Fibroblast of lung (primary cell): Measurements from ENCODE around the gene GAB1. TPM values are rescaled to one million over a fixed set of nuclear protein-coding genes. Genes with fewer than 3 reads are reported as not detected.

ENCODE experiments used
- DNase-seq, 2 donors: peaks; one replicate each; pipeline versions ENCODE4 v3.0.0 to v3.0.0-alpha.2; 2010; ENCODE audit warnings: low read depth in 2 of 2
- H2AFZ ChIP-seq: 2 replicates; pipeline ENCODE4 v1.5.1; 2012; ENCODE audit warnings: low read length, control low read depth, inconsistent platforms
- H3K27ac ChIP-seq: 2 replicates; pipeline ENCODE4 v1.5.1; 2011; ENCODE audit warnings: low read length, control low read depth; ENCODE audit not compliant: insufficient read depth
- H3K27me3 ChIP-seq: 2 replicates; pipeline ENCODE4 v1.5.1; 2011; ENCODE audit warnings: mild to moderate bottlenecking, low read length; ENCODE audit not compliant: control insufficient read depth, insufficient read depth
- H3K36me3 ChIP-seq: 2 replicates; pipeline ENCODE4 v1.5.1; 2011; ENCODE audit warnings: low read length; ENCODE audit not compliant: control insufficient read depth, insufficient read depth
- H3K4me1 ChIP-seq: 2 replicates; pipeline ENCODE4 v1.5.1; 2011; ENCODE audit warnings: low read length; ENCODE audit not compliant: control insufficient read depth, insufficient read depth; ENCODE audit errors: extremely low read depth
- H3K4me2 ChIP-seq: 2 replicates; pipeline ENCODE4 v1.5.1; 2011; ENCODE audit warnings: low read length, control low read depth; ENCODE audit not compliant: insufficient read depth; ENCODE audit errors: extremely low read depth
- H3K4me3 ChIP-seq, 4 experiments: fragments of 200-600 bp in 1 of 4; sonication (generic) in 1 of 4; replicated peaks in 1 of 4; 2 replicates each; pipeline ENCODE4 v1.5.1; 2011 to 2016; ENCODE audit warnings: low read length in 4 of 4, low read depth in 3 of 4, mild to moderate bottlenecking in 3 of 4, control low read depth in 2 of 4, inconsistent platforms in 1 of 4, mixed read lengths in 1 of 4; ENCODE audit not compliant: insufficient read depth in 1 of 4; ENCODE audit errors: control extremely low read depth in 1 of 4
- H3K79me2 ChIP-seq: 2 replicates; pipeline ENCODE4 v1.5.1; 2012; ENCODE audit warnings: mild to moderate bottlenecking, low read length, inconsistent platforms; ENCODE audit not compliant: control insufficient read depth, insufficient read depth
- H3K9ac ChIP-seq: 2 replicates; pipeline ENCODE4 v1.5.1; 2011; ENCODE audit warnings: mild to moderate bottlenecking, low read length, control low read depth; ENCODE audit not compliant: insufficient read depth
- H3K9me3 ChIP-seq: 2 replicates; pipeline ENCODE4 v1.5.1; 2012; ENCODE audit warnings: low read depth, low read length; ENCODE audit not compliant: control insufficient read depth, insufficient read depth
- H4K20me1 ChIP-seq: 2 replicates; pipeline ENCODE4 v1.5.1; 2011; ENCODE audit warnings: low read length; ENCODE audit not compliant: control insufficient read depth, insufficient read depth; ENCODE audit errors: extremely low read depth
- EZH2 ChIP-seq: IDR thresholded peaks from 2 replicates; pipeline ENCODE4 v1.5.1; 2012; ENCODE audit warnings: low read length, control low read depth, mild to moderate bottlenecking; ENCODE audit errors: missing control alignments
- polyA plus RNA-seq, 2 donors: library from polyadenylated mRNA; depleted of rRNA in 1 of 2; stranded (reverse) in 1 of 2; unstranded in 1 of 2; fragments of >200 nt; gene quantifications; 2 replicates each; pipeline ENCODE4 v1.2.1, GENCODE V29; 2011 to 2012; ENCODE audit warnings: missing spikeins in 1 of 2
- total RNA-seq: library from RNA; depleted of rRNA; stranded (reverse); fragments of >200 nt; gene quantifications from 2 replicates; pipeline ENCODE4 v1.2.1, GENCODE V29; 2014
- TF ChIP-seq, protein P1 (sequence below), 2 donors: IDR thresholded peaks in 1 of 2; conservative IDR thresholded peaks in 1 of 2; 1 replicate in 1 of 2; 2 replicates in 1 of 2; pipeline ENCODE4 v1.5.1; 2011 to 2012; ENCODE audit warnings: low read length in 2 of 2, control low read depth in 1 of 2, inconsistent platforms in 1 of 2, low read depth in 1 of 2, mild to moderate bottlenecking in 1 of 2

GAB1 gene
- total and polyA plus RNA-seq, 2 donors (not counting 1 experiment from before 2014, with no cell fraction given), result 10.6 to 18.0 TPM

DNA sequence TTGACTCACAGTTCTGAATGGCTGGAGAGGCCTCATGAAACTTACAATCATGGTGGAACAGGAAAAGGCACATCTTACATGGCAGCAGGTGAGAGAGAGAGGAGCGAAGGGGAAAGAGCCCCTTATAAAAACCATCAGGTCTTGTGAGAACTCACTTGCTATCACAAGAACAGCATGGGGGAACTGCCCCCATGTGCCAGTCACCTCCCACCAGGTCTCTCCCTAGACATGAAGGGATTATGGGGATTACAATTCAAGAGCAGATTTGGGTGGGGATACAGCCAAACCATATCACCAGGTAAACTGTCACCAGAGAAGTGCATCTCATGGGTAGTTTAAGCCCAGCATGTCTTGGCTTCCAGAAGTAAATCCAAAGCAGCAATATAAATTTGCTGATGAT is 169.4 kb downstream of the GAB1 start:
- H3K4me3 ChIP-seq, result no peak overlapping the region
- H3K27me3 ChIP-seq, result no peaks in the 10 kb centered on the region
- no peaks in the 10 kb centered on the region for H3K36me3 ChIP-seq
- TF ChIP-seq, protein P1, sequence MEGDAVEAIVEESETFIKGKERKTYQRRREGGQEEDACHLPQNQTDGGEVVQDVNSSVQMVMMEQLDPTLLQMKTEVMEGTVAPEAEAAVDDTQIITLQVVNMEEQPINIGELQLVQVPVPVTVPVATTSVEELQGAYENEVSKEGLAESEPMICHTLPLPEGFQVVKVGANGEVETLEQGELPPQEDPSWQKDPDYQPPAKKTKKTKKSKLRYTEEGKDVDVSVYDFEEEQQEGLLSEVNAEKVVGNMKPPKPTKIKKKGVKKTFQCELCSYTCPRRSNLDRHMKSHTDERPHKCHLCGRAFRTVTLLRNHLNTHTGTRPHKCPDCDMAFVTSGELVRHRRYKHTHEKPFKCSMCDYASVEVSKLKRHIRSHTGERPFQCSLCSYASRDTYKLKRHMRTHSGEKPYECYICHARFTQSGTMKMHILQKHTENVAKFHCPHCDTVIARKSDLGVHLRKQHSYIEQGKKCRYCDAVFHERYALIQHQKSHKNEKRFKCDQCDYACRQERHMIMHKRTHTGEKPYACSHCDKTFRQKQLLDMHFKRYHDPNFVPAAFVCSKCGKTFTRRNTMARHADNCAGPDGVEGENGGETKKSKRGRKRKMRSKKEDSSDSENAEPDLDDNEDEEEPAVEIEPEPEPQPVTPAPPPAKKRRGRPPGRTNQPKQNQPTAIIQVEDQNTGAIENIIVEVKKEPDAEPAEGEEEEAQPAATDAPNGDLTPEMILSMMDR (conservative IDR thresholded peaks at IDR 0.05 in 1 of 2, IDR thresholded peaks at IDR 0.05 in 1 of 2; ENCODE audit: low read depth in 1 of 2, low read length in 2 of 2), result no peak
- no peak for TF ChIP-seq EZH2
- no peak for DNase-seq
- no peak overlapping the region for H3K9ac ChIP-seq
- no peaks in the 10 kb centered on the region for H3K79me2 ChIP-seq
- no peaks in the 10 kb centered on the region for H4K20me1 ChIP-seq
- no peak overlapping the region for H2AFZ ChIP-seq
- H3K4me2 ChIP-seq, result no peak overlapping the region
- no peak overlapping the region for H3K27ac ChIP-seq
- H3K4me1 ChIP-seq, result no peaks in the 10 kb centered on the region
- no peaks in the 10 kb centered on the region for H3K9me3 ChIP-seq

DNA sequence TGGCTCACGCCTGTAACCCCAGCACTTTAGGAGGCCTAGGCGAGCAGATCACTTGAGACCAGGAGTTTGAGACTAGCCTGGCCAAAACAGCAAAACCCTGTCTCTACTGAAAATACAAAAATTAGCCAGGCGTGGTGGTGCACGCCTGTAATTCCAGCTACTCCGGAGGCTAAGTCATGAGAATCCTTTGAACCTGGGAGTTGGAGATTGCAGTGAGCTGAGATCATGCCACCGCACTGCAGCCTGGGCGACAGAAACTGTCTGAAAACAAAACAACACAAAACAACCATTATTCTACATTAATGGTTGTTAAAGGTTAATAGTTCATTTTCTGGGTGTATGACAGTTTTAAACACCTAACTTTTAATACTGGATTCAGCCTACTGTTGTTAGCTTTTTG is 175.2 kb downstream of the GAB1 start:
- Histone ChIP-seq H4K20me1 (peaks cover 3% of the 10 kb centered on the region), H3K27me3 (no peaks in the 10 kb centered on the region), H3K4me1 (peaks cover 2% of the 10 kb centered on the region), H3K79me2 (peaks cover 34% of the 10 kb centered on the region), H3K27ac (no peak overlapping the region), H3K36me3 (peaks cover 2% of the 10 kb centered on the region), H3K9me3 (no peaks in the 10 kb centered on the region), H3K9ac (no peak overlapping the region), H3K4me2 (no peak overlapping the region), H2AFZ (no peak overlapping the region), H3K4me3 (no peak overlapping the region)
- DNase-seq, result no peak
- TF ChIP-seq, protein P1 (conservative IDR thresholded peaks at IDR 0.05 in 1 of 2, IDR thresholded peaks at IDR 0.05 in 1 of 2; ENCODE audit: low read depth in 1 of 2, low read length in 2 of 2), result no peak
- TF ChIP-seq EZH2, result no peak

DNA sequence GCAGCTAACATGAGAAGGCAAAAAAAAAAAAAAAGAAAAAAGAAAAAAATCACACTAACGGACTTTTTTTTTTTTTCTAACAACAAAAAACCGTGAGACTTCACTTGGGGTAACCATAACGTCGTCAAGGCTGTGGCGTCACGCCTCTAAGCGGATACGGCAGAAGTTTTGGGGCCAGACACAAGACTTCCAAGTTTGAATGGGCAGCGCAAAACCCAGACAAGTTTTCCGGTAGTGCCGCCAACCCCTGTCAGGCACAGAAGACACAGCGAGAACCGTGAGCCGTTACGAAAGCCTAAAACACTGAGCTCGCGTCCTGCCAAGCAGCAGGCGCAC is 176.3 kb downstream of the GAB1 start:
- peak overlapping the region; percentile 98 for H3K27ac ChIP-seq
- DNase-seq, result no peak

More for the DNA sequence above, 176.3 kb downstream of the GAB1 start:
- Histone ChIP-seq H3K4me1 (peaks cover 2% of the 10 kb centered on the region), H3K9me3 (no peaks in the 10 kb centered on the region), H2AFZ (peak overlapping the region; percentile 100), H3K4me2 (peak overlapping the region; percentile 75), H3K36me3 (peaks cover 2% of the 10 kb centered on the region), H3K79me2 (peaks cover 44% of the 10 kb centered on the region), H3K27me3 (no peaks in the 10 kb centered on the region), H4K20me1 (peaks cover 3% of the 10 kb centered on the region), H3K9ac (peak overlapping the region; percentile 98), H3K4me3 (peak overlapping the region; percentile 60 to 94 (median 84))
- TF ChIP-seq, protein P1 (conservative IDR thresholded peaks at IDR 0.05 in 1 of 2, IDR thresholded peaks at IDR 0.05 in 1 of 2; ENCODE audit: low read depth in 1 of 2, low read length in 2 of 2), result no peak
- no peak for TF ChIP-seq EZH2
